A673 (cell line): ENCODE measurements around the gene CDC42BPB. TPM values are rescaled to one million over a fixed set of nuclear protein-coding genes. Genes with fewer than 3 reads are reported as not detected.

Experiments used
- BruUV-seq: library from RNA; stranded (reverse); fragments of 400-500 nt; replicated peaks from 2 replicates; lab custom pipeline; 2021; lab: Mats Ljungman, UMichigan
- CTCF ChIA-PET: fragments of 300-600 bp; sonication (Branson Sonifier 250); formaldehyde crosslinking; loops from one replicate; lab custom pipeline; 2022; ENCODE audit warnings: antibody characterized with exemption; lab: Charles Lee
- POLR2A ChIA-PET: fragments of 300-600 bp; sonication (Branson Sonifier 250); formaldehyde crosslinking; loops from one replicate; lab custom pipeline; 2022; ENCODE audit warnings: antibody characterized with exemption; ENCODE audit not compliant: low non-redundant PET; lab: Charles Lee
- DNase-seq: peaks from one replicate; pipeline ENCODE4 v3.0.0-alpha.2; 2015; ENCODE audit warnings: low spot score
- H3K27ac ChIP-seq: fragments of 200-600 bp; sonication (generic); 2 replicates; pipeline ENCODE4 v1.5.1; 2016; ENCODE audit warnings: mixed run types, low read depth, mild to moderate bottlenecking, mixed read lengths, antibody characterized with exemption, low read length; ENCODE audit not compliant: poor library complexity, severe bottlenecking
- H3K27me3 ChIP-seq: fragments of 200-600 bp; sonication (generic); replicated peaks from 2 replicates; pipeline ENCODE4 v1.6.1; 2017; ENCODE audit warnings: mixed run types, low read depth, mild to moderate bottlenecking, mixed read lengths, antibody characterized with exemption, low read length; ENCODE audit not compliant: insufficient read depth, poor library complexity
- H3K36me3 ChIP-seq: fragments of 200-600 bp; sonication (generic); 2 replicates; pipeline ENCODE4 v1.6.1; 2016; ENCODE audit warnings: mixed run types, mild to moderate bottlenecking, mixed read lengths, antibody characterized with exemption, low read length; ENCODE audit not compliant: insufficient read depth, poor library complexity, severe bottlenecking
- H3K4me1 ChIP-seq: fragments of 200-600 bp; sonication (generic); 2 replicates; pipeline ENCODE4 v1.6.1; 2017; ENCODE audit warnings: mixed run types, mild to moderate bottlenecking, mixed read lengths, antibody characterized with exemption, low read length; ENCODE audit not compliant: insufficient read depth, poor library complexity, severe bottlenecking
- H3K4me3 ChIP-seq: fragments of 200-600 bp; sonication (generic); 2 replicates; pipeline ENCODE4 v1.5.1; 2016; ENCODE audit warnings: low read depth, mixed run types, mild to moderate bottlenecking, mixed read lengths, low read length; ENCODE audit not compliant: poor library complexity, severe bottlenecking
- H3K9me3 ChIP-seq: fragments of 200-600 bp; sonication (generic); 2 replicates; pipeline ENCODE4 v1.6.1; 2016; ENCODE audit warnings: mixed run types, low read depth, mild to moderate bottlenecking, mixed read lengths, antibody characterized with exemption, low read length; ENCODE audit not compliant: poor library complexity, severe bottlenecking
- CTCF ChIP-seq: fragments of 300-800, 200-600 bp; sonication (generic); conservative IDR thresholded peaks from 2 replicates; pipeline ENCODE4 v1.5.1; 2017; ENCODE audit warnings: low read depth, mild to moderate bottlenecking, antibody characterized with exemption, low read length, moderate library complexity, mixed read lengths
- EZH2 ChIP-seq: fragments of 200-600 bp; sonication (generic); IDR thresholded peaks from 2 replicates; pipeline ENCODE4 v1.6.1; 2017; ENCODE audit warnings: borderline replicate concordance, low read depth, mild to moderate bottlenecking, mixed read lengths, antibody characterized with exemption, low read length; ENCODE audit not compliant: poor library complexity, severe bottlenecking
- intact Hi-C: fragments of 100-400 bp; cut with micrococcal nuclease; formaldehyde crosslinking; loops from one replicate; pipeline ENCODE4 v1.10.0; 2022; ENCODE audit not compliant: unreplicated experiment
- total RNA-seq: library from RNA; stranded (reverse); gene quantifications from 2 replicates; pipeline ENCODE4 v1.2.3, GENCODE V29; 2021

Gene CDC42BPB
- total RNA-seq, 1 experiment from 2014 or later = 103 TPM

DNA sequence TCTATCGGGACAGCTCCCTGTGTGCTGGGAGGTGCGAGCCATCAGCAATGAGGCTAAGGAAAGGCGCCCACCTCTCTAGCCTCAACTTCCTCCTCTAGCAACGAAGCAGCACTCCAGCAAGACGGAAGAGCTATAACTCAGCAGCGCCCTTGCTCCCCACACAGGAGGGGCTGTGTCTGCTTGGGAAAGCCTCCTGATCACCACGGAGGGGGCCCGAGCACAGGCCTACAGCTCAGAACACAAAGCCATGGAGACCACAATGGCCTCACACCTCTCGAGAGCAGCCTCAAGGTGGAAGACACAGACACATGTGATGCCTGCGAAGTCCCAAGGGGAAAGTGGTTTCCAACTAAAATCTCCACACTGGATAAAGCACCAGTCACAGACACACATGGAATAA, 60.4 kb downstream of the CDC42BPB start:
- no TSS peak for BruUV-seq
- H3K4me1 ChIP-seq = no peaks in the 10 kb centered on the region
- no peaks in the 10 kb centered on the region for H3K27me3 ChIP-seq
- TF ChIP-seq CTCF = no peak
- TF ChIP-seq EZH2 = no peak
- no peaks in the 10 kb centered on the region for H3K9me3 ChIP-seq
- no peak overlapping the region for H3K4me3 ChIP-seq
- POLR2A ChIA-PET = no interaction called here
- no peak overlapping the region for H3K27ac ChIP-seq
- CTCF ChIA-PET = no interaction called here
- no peak for DNase-seq
- H3K36me3 ChIP-seq = peaks cover 36% of the 10 kb centered on the region
- intact Hi-C loops = no loop called here

DNA sequence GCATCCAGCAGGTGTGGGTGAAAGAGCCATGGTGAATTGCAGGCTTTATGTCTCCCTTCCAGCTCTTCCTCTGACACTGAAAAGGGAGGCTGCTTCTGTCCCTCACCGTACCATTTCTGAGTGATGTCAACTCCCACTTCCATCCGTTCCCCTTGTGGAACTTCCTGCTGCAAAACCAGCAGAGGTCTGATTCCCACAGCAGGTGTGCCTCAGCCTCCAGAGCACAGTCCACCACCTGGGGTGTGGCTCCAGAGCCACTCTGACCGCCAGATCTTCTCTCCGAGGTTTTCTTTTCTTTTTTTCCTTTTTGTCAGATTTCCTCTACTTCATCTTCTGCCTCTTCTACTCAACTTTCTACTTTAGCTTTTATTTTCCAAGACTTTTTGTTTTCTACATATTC, 62.7 kb downstream of the CDC42BPB start:
- BruUV-seq = no TSS peak
- Histone ChIP-seq H3K9me3 (no peaks in the 10 kb centered on the region), H3K27me3 (no peaks in the 10 kb centered on the region), H3K36me3 (peaks cover 33% of the 10 kb centered on the region), H3K27ac (no peak overlapping the region), H3K4me1 (no peaks in the 10 kb centered on the region), H3K4me3 (no peak overlapping the region)
- POLR2A ChIA-PET = no interaction called here
- intact Hi-C loops = no loop called here
- CTCF ChIA-PET = no interaction called here
- DNase-seq = no peak
- TF ChIP-seq CTCF = no peak
- TF ChIP-seq EZH2 = no peak

DNA sequence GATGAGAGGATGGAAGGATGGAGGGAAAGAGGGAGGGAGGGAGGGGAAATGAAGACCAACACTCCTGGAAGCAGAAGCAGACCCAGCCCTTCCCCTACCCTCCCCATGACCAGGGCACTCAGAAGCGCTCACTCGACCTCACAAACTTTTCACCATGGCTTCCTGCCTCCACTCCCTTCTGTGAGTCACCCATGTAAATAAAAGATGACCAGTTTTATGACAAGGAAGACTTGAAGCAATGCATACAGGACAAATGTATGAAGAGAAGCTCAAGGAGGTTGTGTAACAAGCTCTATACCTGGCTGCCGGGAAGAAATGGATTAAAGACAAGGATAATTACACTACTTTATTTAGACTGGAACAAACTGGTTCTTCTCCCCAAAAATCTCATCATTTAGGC, 63.8 kb downstream of the CDC42BPB start:
- Histone ChIP-seq H3K27ac (no peak overlapping the region), H3K4me3 (no peak overlapping the region), H3K27me3 (no peaks in the 10 kb centered on the region), H3K9me3 (peaks cover 9% of the 10 kb centered on the region), H3K4me1 (no peaks in the 10 kb centered on the region), H3K36me3 (peaks cover 36% of the 10 kb centered on the region)
- DNase-seq = no peak
- CTCF ChIA-PET = no interaction called here
- POLR2A ChIA-PET = no interaction called here
- TF ChIP-seq EZH2 = no peak
- no peak for TF ChIP-seq CTCF
- BruUV-seq = no TSS peak
- intact Hi-C loops = no loop called here
